Testis (tissue), 3 donors: ENCODE data around the gene REEP3. TPM values are rescaled to one million over a fixed set of nuclear protein-coding genes. Genes with fewer than 3 reads are reported as not detected.

ENCODE experiments used
- DNase-seq: peaks from one replicate; pipeline ENCODE4 v3.0.0-alpha.2; 2019
- H3K27ac ChIP-seq, 2 donors: fragments of 200-600 bp; sonication (generic); one replicate each; pipeline ENCODE4 v1.5.1; 2019
- H3K27me3 ChIP-seq: fragments of 200-600 bp; sonication (generic); one replicate; pipeline ENCODE4 v1.5.1; 2019
- H3K36me3 ChIP-seq: fragments of 200-600 bp; sonication (generic); one replicate; pipeline ENCODE4 v1.5.1; 2017; ENCODE audit warnings: low read depth; ENCODE audit errors: missing control alignments
- H3K4me1 ChIP-seq: fragments of 200-600 bp; sonication (generic); one replicate; pipeline ENCODE4 v1.5.1; 2019
- H3K4me3 ChIP-seq, 2 donors: fragments of 200-600 bp; sonication (generic); one replicate each; pipeline ENCODE4 v1.5.1; 2017 to 2019
- H3K9me3 ChIP-seq: fragments of 200-600 bp; sonication (generic); one replicate; pipeline ENCODE4 v1.5.1; 2017
- CTCF ChIP-seq, 3 experiments: fragments of 450-650 bp in 2 of 3; fragments of 200-600 bp in 1 of 3; sonication (generic) in 1 of 3; IDR thresholded peaks; one replicate each; pipeline ENCODE4 v1.5.1; 2016 to 2019; ENCODE audit warnings: antibody characterized with exemption in 3 of 3, mild to moderate bottlenecking in 2 of 3, moderate library complexity in 1 of 3
- POLR2A ChIP-seq: fragments of 450-650 bp; IDR thresholded peaks from one replicate; pipeline ENCODE4 v1.6.1; 2017; ENCODE audit warnings: antibody characterized with exemption, mild to moderate bottlenecking, moderate library complexity
- WGBS, 2 donors: methylation state at CpG; one replicate each; pipeline ENCODE4 v1.1.5; 2018; 5-methylcytosine and 5-hydroxymethylcytosine counted together
- intact Hi-C: fragments of 100-400 bp; cut with DNase I; formaldehyde crosslinking; loops from one replicate; pipeline ENCODE4 v1.15.1; 2023; ENCODE audit warnings: low total_unique reads
- polyA plus RNA-seq: library from polyadenylated mRNA; stranded (reverse); fragments of 350-450 nt; fragmentation: Illumina TruSeq; extraction: RNeasy Lipid Tissue Mini Kit (QIAGEN cat#74804); gene quantifications from one replicate; pipeline ENCODE4 v1.2.3, GENCODE V29; 2014; ENCODE audit warnings: low read depth, low replicate concordance; ENCODE audit not compliant: insufficient read depth
- total RNA-seq, 2 donors: library from RNA; depleted of rRNA; stranded (reverse); fragments of >200 nt; gene quantifications; one replicate each; pipeline ENCODE4 v1.2.3, GENCODE V29; 2016

Gene REEP3
- total and polyA plus RNA-seq, 3 donors from 2014 or later = 18.4 to 45.2 (median 20.3) TPM

GRCh38 chr10:63515002-63515763, 6.0 kb upstream of the REEP3 start:
- Histone ChIP-seq H3K27me3 (no peaks in the 10 kb centered on the region), H3K4me3 (no peak overlapping the region), H3K36me3 (no peaks in the 10 kb centered on the region), H3K4me1 (no peaks in the 10 kb centered on the region), H3K9me3 (no peaks in the 10 kb centered on the region), H3K27ac (peak overlapping the region in 1 of 2 donors; percentile 32)
- intact Hi-C loops = no loop called here
- 47 to 53% methylated on average over 5 of the region's 5 CpGs for WGBS, 2 donors
- TF ChIP-seq CTCF (IDR thresholded peaks at IDR 0.05) (no peak), POLR2A (no peak)
- DNase-seq = no peak

GRCh38 chr10:63516207-63516606, 5.0 kb upstream of the REEP3 start:
- WGBS, 2 donors = 62 to 72% methylated on average over 1 of the region's 1 CpG
- intact Hi-C loops = no loop called here
- Histone ChIP-seq H3K9me3 (no peaks in the 10 kb centered on the region), H3K4me3 (no peak overlapping the region), H3K4me1 (peaks cover 3% of the 10 kb centered on the region), H3K27ac (no peak overlapping the region), H3K27me3 (no peaks in the 10 kb centered on the region), H3K36me3 (no peaks in the 10 kb centered on the region)
- TF ChIP-seq CTCF (IDR thresholded peaks at IDR 0.05) (no peak), POLR2A (no peak)
- DNase-seq = no peak

GRCh38 chr10:63518690-63519288, 2.4 kb upstream of the REEP3 start:
- intact Hi-C loops = no loop called here

GRCh38 chr10:63521416-63522276, 445 bp downstream of the REEP3 start:
- peak overlapping the region; percentile 92 to 98 for H3K27ac ChIP-seq
- peak; percentile 67 for DNase-seq
- intact Hi-C loops = no loop called here
- TF ChIP-seq POLR2A (no peak), CTCF (IDR thresholded peaks at IDR 0.05) (no peak)
- no peaks in the 10 kb centered on the region for H3K36me3 ChIP-seq
- H3K27me3 ChIP-seq = no peaks in the 10 kb centered on the region
- no peaks in the 10 kb centered on the region for H3K9me3 ChIP-seq
- peaks cover 3% of the 10 kb centered on the region for H3K4me1 ChIP-seq
- H3K4me3 ChIP-seq = peak overlapping the region; percentile 75 to 78
- WGBS, 2 donors = 0% methylated on average over 6 to 53 of the region's 102 CpGs

More at GRCh38 chr10:63518690-63519288, 2.4 kb upstream of the REEP3 start:
- Histone ChIP-seq H3K27me3 (no peaks in the 10 kb centered on the region), H3K4me3 (no peak overlapping the region), H3K27ac (no peak overlapping the region), H3K4me1 (peaks cover 3% of the 10 kb centered on the region), H3K9me3 (no peaks in the 10 kb centered on the region), H3K36me3 (no peaks in the 10 kb centered on the region)
- no peak for DNase-seq
- TF ChIP-seq CTCF (IDR thresholded peaks at IDR 0.05) (no peak), POLR2A (no peak)
- WGBS, 2 donors = 87 to 88% methylated on average over 6 of the region's 6 CpGs
